Body of pancreas (tissue), 4 donors: ENCODE data around the gene GLIS1.

ENCODE experiments used
- POLR2A ChIP-seq, 3 donors: fragments of 450-650 bp; IDR thresholded peaks; one replicate each; pipeline ENCODE4 v1.6.1; 2016; ENCODE audit warnings: antibody characterized with exemption in 3 of 3, mild to moderate bottlenecking in 2 of 3
- TF ChIP-seq, protein P1 (sequence below), 7 experiments: fragments of 450-650 bp in 4 of 7; fragments of 200-600 bp in 3 of 7; sonication (generic) in 3 of 7; IDR thresholded peaks; one replicate each; pipeline ENCODE4 v1.5.1; 2016 to 2019; ENCODE audit warnings: antibody characterized with exemption in 7 of 7

DNA sequence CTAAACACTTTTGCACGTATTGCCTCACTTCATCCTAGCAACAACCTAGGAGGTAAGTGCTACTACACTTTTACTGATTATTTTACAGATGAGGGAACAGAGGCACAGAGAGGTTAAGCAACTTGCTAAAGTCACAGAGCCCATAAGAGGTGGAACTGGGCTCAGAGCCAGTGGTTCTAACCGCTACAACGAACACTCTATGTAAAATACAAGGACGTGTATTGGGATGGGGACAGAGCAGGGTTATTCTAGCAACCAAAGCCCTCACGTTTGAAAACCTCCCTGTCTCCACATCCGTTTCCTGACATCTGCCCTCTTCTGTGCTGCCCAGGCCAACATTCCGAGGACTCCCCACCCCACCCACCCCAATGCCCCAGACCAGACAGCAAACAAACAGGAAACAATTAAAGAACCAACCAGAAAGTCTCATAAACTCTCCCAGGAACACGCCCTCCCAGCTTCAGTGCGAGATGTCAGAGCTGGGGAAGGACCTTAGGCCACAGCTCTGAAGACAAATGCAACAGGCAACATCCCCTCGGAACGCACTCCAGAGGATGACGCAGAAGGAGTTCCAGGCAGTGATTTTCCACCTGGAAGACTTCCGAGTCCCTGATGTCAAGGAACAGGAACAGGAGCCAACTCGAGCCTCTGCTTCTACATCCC, 41.1 kb downstream of the GLIS1 start:
- TF ChIP-seq, protein P1, sequence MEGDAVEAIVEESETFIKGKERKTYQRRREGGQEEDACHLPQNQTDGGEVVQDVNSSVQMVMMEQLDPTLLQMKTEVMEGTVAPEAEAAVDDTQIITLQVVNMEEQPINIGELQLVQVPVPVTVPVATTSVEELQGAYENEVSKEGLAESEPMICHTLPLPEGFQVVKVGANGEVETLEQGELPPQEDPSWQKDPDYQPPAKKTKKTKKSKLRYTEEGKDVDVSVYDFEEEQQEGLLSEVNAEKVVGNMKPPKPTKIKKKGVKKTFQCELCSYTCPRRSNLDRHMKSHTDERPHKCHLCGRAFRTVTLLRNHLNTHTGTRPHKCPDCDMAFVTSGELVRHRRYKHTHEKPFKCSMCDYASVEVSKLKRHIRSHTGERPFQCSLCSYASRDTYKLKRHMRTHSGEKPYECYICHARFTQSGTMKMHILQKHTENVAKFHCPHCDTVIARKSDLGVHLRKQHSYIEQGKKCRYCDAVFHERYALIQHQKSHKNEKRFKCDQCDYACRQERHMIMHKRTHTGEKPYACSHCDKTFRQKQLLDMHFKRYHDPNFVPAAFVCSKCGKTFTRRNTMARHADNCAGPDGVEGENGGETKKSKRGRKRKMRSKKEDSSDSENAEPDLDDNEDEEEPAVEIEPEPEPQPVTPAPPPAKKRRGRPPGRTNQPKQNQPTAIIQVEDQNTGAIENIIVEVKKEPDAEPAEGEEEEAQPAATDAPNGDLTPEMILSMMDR (IDR thresholded peaks at IDR 0.05): no peak
- no peak for TF ChIP-seq POLR2A (IDR thresholded peaks at IDR 0.05)
